Stimulated activated naive CD8-positive, alpha-beta T cell treated with anti-CD3 and anti-CD28 coated beads, Interleukin-15, Interleukin-2, amounts not matched to agents 100 ng/mL and 50 ng/mL, for 24 hours (primary cell): Measurements from ENCODE around the gene METRNL.

Experiments used
- H3K27ac Mint-ChIP-seq: one replicate; pipeline ENCODE4 v1.8.0; 2021; ENCODE audit warnings: mild to moderate bottlenecking, mixed read lengths
- H3K27me3 Mint-ChIP-seq: one replicate; pipeline ENCODE4 v1.8.0; 2021; ENCODE audit warnings: mixed read lengths
- H3K36me3 Mint-ChIP-seq: one replicate; pipeline ENCODE4 v1.8.0; 2021; ENCODE audit warnings: low read depth, mixed read lengths
- H3K4me1 Mint-ChIP-seq: one replicate; pipeline ENCODE4 v1.8.0; 2021; ENCODE audit warnings: low read depth, mixed read lengths
- H3K4me3 Mint-ChIP-seq: one replicate; pipeline ENCODE4 v1.8.0; 2021; ENCODE audit warnings: mild to moderate bottlenecking, mixed read lengths
- H3K9me3 Mint-ChIP-seq: one replicate; pipeline ENCODE4 v1.8.0; 2021; ENCODE audit warnings: mixed read lengths

Gene METRNL

DNA sequence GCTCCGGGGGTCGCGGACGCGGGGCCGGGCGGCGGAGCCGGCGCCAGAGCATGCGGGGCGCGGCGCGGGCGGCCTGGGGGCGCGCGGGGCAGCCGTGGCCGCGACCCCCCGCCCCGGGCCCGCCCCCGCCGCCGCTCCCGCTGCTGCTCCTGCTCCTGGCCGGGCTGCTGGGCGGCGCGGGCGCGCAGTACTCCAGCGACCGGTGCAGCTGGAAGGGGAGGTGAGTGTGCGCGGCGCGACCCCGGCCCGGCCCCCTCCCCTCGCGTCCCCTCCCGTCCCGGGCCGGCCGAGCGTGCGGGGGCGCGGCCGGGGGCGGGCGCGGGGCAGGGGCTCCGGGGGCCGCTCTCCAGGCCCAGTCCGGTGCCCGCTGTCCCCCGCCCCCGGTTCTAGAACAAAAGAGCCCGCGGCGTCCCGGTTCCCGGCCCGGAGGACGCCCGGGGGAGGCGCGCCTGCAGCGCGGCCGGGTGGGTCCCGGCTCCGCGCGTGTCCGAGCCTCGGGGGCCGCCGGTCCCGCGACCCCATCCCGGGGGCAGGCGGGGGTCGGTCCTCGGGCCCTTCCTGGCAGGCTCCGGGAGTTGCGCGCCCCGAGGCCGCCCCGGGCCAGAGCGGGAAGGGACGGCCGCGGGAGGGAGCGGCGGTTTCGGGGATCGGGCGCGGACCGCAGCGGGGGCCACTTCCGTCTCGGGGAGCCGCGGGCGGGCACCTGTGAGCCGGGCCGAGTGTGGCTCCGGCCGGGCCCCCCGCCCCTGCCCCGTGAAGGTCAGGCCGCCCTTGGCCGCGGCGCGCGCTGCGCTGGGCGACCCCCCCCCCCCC is 563 bp downstream of the METRNL start:
- H3K27me3 Mint-ChIP-seq = peaks cover 20% of the 10 kb centered on the region
- H3K4me3 Mint-ChIP-seq = no peak overlapping the region
- no peak overlapping the region for H3K27ac Mint-ChIP-seq
- H3K9me3 Mint-ChIP-seq = no peaks in the 10 kb centered on the region
- peaks cover 36% of the 10 kb centered on the region for H3K4me1 Mint-ChIP-seq
- H3K36me3 Mint-ChIP-seq = peaks cover 14% of the 10 kb centered on the region

DNA sequence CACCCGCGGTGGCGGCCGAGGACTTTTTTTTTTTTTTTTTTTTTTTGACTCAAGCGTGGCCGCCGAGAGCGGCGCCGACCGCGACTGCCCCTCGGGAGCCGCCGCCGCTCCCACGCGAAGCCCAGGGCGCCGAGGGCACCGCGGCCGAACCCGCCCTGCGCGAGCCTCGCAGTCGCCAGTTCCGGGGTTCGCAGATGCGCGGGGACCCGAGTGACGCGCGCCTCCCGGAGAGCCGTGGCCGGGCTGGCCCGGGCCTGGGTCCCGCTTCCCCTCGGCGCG is 1.1 kb downstream of the METRNL start:
- Mint-ChIP-seq H3K4me1 (peaks cover 39% of the 10 kb centered on the region), H3K9me3 (no peaks in the 10 kb centered on the region), H3K36me3 (peaks cover 14% of the 10 kb centered on the region), H3K27me3 (peaks cover 20% of the 10 kb centered on the region), H3K27ac (no peak overlapping the region), H3K4me3 (no peak overlapping the region)

DNA sequence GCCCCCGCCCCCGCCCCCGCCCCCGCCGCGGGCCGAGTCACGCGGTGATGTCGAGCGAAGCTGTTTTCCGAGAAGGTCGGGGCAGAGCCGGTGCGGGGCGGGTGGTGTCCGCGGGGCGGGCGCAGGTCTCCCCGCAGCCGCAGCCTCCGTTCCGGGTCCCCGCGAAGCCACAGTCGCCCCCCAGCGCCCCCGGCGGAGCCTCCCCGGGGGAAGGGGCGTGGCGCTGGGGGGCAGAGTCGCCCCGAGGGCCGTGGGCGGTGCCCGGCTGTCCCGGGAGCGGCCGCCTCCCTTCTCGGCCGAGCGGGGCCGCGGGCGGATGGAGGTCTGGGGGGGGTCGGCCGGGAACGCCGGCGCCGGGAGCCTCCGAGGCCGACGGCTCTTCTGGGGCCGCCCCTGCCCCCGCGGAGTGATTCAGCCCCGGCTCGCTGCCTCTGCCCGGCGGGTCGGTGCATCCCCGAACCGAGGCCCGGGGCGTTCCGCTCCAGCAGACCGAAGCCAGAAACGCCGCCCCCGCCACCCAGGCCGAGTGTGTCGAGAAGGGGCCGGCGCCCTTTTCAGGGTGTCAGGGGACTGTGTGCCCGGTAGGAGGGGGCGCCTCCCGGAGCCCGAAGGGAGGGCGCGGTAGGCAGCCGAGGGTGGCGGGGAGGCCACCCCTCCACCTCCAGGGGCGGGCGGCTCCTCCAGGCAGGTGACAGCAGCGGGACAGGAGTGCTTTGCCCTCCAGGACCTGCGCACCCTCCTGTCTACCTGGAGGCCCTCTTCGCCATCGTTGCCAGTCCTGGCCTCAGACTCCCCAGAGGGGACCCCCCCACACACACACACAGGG is 1.7 kb downstream of the METRNL start:
- peaks cover 18% of the 10 kb centered on the region for H3K36me3 Mint-ChIP-seq
- H3K27me3 Mint-ChIP-seq = peaks cover 20% of the 10 kb centered on the region
- H3K9me3 Mint-ChIP-seq = no peaks in the 10 kb centered on the region
- H3K27ac Mint-ChIP-seq = no peak overlapping the region
- H3K4me3 Mint-ChIP-seq = peak overlapping the region; percentile 80
- peaks cover 44% of the 10 kb centered on the region for H3K4me1 Mint-ChIP-seq

DNA sequence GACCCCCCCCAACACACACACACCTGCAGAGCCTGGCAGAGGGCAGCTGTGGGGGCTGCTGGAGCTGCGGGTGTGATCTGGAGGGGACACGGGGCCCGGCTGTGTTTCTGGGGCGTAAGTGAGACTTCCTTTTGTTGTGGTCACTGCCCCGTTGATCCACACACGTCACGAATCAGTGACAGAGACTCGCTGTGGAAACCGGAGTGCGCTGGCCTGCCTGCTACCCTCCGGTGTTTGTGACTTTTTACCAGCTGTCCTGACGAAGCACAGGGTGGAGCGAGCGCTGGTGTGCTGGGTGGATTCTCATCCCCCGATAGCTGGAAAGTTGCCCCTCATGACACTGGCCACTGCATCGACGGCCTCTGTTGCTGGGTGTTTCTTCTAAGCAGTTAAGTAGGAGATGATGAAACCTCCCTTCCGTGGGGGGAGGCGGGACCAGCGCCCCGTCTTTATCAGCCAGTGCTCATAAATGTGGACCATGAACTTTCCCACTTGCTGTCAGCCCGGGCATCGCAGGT is 2.3 kb downstream of the METRNL start:
- peak overlapping the region; percentile 80 for H3K4me3 Mint-ChIP-seq
- peaks cover 20% of the 10 kb centered on the region for H3K27me3 Mint-ChIP-seq
- H3K36me3 Mint-ChIP-seq = peaks cover 24% of the 10 kb centered on the region
- no peaks in the 10 kb centered on the region for H3K9me3 Mint-ChIP-seq
- H3K4me1 Mint-ChIP-seq = peaks cover 49% of the 10 kb centered on the region
- no peak overlapping the region for H3K27ac Mint-ChIP-seq

DNA sequence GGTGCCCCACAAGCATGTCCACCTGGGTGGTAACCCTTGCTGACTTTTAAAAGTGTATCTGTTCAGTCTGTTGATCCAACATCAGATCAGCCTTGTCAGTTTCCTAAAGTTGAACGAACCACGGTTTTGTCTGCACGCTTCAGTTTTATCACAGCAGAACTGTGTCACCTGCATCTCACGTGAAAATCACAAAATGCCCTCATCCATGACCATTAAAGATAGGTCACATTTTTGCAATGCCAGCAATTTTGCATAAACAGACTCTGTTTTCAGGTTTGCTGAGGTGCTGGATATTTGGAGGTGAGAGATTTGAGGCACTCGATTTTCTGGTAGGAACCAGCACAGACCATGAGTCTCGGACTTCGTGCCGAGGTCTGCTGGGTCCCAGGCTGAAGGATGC is 3.0 kb downstream of the METRNL start:
- Mint-ChIP-seq H3K4me3 (peak overlapping the region; percentile 80), H3K36me3 (peaks cover 24% of the 10 kb centered on the region), H3K4me1 (peaks cover 49% of the 10 kb centered on the region), H3K27ac (peak overlapping the region; percentile 66), H3K9me3 (no peaks in the 10 kb centered on the region), H3K27me3 (peaks cover 14% of the 10 kb centered on the region)

DNA sequence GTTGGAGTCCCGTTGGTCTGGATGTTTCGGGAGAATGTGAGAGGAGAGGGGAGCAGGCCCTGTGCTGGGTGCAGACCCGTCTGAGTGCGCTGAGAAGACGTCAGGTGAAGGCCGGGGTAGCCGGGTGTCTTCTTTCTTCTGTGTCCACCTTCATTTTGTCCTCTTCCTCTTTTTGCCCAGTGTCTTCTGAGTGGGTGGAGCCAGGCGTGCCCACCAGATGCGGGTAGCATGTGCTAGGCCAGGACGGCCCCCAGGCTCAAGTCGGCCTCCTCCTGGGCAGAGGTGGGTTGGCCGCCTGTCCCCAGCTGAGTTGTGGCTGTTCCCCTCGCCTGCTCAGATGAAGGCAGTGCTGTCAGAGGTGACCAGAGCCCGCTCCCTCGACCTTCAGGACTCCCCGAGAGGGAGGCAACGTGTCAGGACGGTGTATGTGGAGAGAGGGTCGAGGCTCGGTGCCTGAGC is 3.5 kb downstream of the METRNL start:
- H3K4me3 Mint-ChIP-seq = peak overlapping the region; percentile 80
- peaks cover 49% of the 10 kb centered on the region for H3K4me1 Mint-ChIP-seq
- H3K27me3 Mint-ChIP-seq = peaks cover 9% of the 10 kb centered on the region
- peaks cover 24% of the 10 kb centered on the region for H3K36me3 Mint-ChIP-seq
- H3K9me3 Mint-ChIP-seq = no peaks in the 10 kb centered on the region
- peak overlapping the region; percentile 66 for H3K27ac Mint-ChIP-seq

DNA sequence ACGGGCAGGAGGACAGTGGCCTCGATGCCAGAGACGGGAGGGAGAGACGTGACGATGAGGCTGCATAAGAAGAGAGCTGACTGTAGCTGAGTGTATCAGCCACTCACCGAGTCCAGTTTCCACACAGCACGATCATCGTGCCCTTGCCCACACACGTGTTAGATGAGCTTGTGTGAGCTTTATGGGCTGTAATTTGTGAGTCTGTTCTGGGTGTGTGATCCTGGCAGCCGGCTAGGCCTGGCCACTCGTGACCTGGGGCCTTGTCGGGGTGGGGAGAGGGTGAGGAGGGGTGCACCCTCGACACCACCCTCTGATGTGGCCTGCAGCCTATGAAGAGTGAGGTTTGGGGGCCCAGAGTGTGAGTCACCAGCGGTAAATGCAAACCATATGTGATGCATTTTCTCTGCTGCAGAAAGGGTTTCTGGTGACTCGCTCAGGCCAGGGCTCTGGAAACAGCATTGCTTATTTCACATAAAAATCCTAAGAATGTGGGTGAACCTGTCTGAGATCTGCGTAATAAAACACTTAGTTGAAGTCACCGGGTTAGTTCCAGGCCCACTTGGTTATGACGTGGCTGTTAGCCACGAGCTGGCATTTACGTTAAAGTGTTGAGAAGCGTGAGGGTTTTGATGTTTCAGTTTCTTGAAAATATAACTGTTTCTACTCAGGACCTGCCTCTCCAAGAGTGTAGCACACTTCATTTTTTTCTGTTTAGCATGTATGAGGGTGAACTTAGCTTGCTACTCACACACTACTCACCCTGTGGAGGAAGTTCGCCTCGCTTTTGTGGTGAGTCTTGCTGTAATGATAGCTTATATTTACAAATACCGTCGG is 4.2 kb downstream of the METRNL start:
- Mint-ChIP-seq H3K27me3 (peaks cover 6% of the 10 kb centered on the region), H3K9me3 (no peaks in the 10 kb centered on the region), H3K27ac (peak overlapping the region; percentile 53), H3K4me1 (peaks cover 49% of the 10 kb centered on the region), H3K36me3 (peaks cover 24% of the 10 kb centered on the region), H3K4me3 (peak overlapping the region; percentile 80)

DNA sequence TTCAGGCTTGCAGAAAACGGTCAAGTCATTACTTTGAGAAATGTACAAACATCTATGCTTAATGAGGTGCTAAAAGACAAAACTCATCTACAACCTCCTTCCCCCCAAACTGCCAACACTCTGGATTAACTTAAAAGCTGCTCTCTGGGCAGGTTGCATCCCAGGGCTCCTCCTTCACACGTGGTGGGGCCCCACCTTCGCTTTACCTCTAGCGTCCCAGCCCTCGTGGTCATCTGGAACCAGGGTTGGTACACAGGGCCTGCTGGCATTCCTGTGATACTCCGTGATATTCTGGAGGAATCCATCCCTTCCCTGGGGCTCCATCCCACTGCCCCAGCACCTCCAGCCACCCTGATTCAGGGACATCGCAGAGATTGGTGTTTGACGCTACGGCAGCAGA is 4.8 kb downstream of the METRNL start:
- peak overlapping the region; percentile 53 for H3K27ac Mint-ChIP-seq
- peak overlapping the region; percentile 80 for H3K4me3 Mint-ChIP-seq
- H3K4me1 Mint-ChIP-seq = peaks cover 49% of the 10 kb centered on the region
- H3K27me3 Mint-ChIP-seq = peaks cover 6% of the 10 kb centered on the region
- peaks cover 24% of the 10 kb centered on the region for H3K36me3 Mint-ChIP-seq
- no peaks in the 10 kb centered on the region for H3K9me3 Mint-ChIP-seq

DNA sequence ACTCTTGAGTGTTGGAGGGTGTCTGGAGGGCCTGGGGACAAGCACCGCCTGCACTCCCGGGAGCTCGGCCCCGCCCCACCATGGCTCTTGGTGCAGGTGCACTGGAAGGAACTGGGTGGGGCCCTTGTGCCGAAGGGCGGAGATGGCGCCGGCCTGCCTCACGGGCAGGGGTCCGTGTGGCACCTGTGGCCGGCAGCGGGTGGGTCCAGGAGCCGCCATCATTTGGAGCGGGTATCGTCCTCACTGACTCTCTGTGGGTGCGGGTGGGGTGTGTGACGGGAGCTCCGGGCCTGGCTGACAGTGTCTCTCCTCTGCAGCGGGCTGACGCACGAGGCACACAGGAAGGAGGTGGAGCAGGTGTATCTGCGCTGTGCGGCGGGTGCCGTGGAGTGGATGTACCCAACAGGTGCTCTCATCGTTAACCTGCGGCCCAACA is 5.2 kb downstream of the METRNL start:
- peak overlapping the region; percentile 53 for H3K27ac Mint-ChIP-seq
- H3K36me3 Mint-ChIP-seq = peaks cover 24% of the 10 kb centered on the region
- no peak overlapping the region for H3K4me3 Mint-ChIP-seq
- no peaks in the 10 kb centered on the region for H3K9me3 Mint-ChIP-seq
- H3K4me1 Mint-ChIP-seq = peaks cover 52% of the 10 kb centered on the region
- peaks cover 6% of the 10 kb centered on the region for H3K27me3 Mint-ChIP-seq

DNA sequence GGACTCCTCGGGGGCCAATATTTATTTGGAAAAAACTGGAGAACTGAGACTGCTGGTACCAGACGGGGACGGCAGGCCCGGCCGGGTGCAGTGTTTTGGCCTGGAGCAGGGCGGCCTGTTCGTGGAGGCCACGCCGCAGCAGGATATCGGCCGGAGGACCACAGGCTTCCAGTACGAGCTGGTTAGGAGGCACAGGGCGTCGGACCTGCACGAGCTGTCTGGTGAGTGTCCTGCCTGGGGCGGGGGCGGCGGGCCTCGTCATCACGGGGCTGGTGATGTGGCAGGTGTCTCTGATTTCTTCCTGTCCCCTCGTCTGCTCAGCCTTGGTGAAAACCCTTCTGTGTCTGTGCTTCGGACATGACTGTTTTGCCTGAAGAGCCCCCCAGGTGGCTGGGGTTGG is 5.7 kb downstream of the METRNL start:
- peaks cover 24% of the 10 kb centered on the region for H3K36me3 Mint-ChIP-seq
- peaks cover 53% of the 10 kb centered on the region for H3K4me1 Mint-ChIP-seq
- H3K9me3 Mint-ChIP-seq = no peaks in the 10 kb centered on the region
- no peak overlapping the region for H3K27ac Mint-ChIP-seq
- H3K27me3 Mint-ChIP-seq = peaks cover 6% of the 10 kb centered on the region
- H3K4me3 Mint-ChIP-seq = no peak overlapping the region

DNA sequence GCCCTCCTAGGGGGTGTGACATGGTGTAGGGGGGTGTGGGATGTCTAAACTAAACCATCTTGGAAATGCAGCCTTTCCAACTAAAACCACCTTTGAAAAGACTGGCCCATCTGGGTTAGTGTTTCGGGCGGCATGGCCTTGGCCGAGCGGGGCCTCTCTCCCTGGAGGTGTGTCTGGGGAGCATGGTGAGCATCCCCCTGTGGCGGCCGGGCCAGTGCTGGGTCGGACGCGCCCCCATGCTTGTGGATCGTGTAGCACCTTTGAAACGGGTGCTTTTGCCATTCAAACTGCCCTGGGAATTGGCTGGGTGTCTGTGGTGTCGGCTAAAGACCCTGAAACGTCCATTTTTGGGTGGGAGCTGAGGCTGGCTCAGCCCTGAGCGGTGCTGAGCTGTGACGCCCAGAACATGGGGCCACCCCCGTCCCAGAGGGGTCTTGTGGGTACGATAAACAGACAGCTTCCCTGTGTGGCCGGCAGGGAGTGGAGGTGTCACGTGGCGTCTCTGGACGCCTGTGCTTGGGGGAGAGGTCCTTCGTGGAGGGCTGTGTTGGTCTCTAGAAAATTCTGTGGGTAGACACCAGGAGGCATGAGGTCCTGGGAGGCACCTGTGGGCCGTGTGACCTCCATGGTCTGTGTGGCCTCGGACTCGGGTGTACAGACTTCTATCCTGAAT is 6.3 kb downstream of the METRNL start:
- no peaks in the 10 kb centered on the region for H3K9me3 Mint-ChIP-seq
- no peak overlapping the region for H3K27ac Mint-ChIP-seq
- H3K4me1 Mint-ChIP-seq = peaks cover 53% of the 10 kb centered on the region
- H3K36me3 Mint-ChIP-seq = peaks cover 25% of the 10 kb centered on the region
- peaks cover 6% of the 10 kb centered on the region for H3K27me3 Mint-ChIP-seq
- H3K4me3 Mint-ChIP-seq = no peak overlapping the region

DNA sequence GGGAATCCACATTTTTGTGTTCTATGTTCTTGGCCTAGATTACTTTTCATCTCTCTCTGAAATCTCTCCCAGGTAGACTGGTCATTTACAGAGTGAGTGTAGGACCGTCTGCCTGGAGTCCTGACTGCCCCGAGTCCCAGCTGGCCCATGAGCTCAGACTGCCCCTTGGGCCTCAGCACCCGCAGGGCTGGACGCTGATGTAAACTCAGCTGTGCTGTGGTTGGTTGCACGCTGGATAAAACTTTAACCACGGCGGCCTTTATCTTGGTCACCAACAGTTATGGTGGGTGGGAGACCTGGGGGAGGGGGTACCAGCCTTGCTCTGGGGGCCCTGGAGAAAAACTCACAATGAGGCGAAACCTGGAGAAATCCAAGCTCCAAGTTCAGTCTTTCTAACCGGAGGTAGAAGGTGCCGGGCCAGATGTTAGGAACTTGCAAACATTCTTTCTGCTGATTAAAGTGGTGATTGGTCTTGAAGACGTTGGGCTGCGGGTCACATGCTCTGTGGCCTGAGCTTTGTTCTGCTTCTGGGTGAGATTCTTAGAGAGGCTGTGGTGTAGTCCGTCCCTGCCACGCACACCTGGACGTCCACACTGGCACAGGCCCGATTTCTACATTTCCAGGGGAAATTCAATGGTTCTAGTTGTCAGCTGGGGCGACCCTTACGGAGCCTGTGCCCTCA is 6.9 kb downstream of the METRNL start:
- H3K27ac Mint-ChIP-seq = no peak overlapping the region
- H3K4me3 Mint-ChIP-seq = no peak overlapping the region
- H3K36me3 Mint-ChIP-seq = peaks cover 27% of the 10 kb centered on the region
- peaks cover 6% of the 10 kb centered on the region for H3K27me3 Mint-ChIP-seq
- H3K9me3 Mint-ChIP-seq = no peaks in the 10 kb centered on the region
- H3K4me1 Mint-ChIP-seq = peaks cover 53% of the 10 kb centered on the region

DNA sequence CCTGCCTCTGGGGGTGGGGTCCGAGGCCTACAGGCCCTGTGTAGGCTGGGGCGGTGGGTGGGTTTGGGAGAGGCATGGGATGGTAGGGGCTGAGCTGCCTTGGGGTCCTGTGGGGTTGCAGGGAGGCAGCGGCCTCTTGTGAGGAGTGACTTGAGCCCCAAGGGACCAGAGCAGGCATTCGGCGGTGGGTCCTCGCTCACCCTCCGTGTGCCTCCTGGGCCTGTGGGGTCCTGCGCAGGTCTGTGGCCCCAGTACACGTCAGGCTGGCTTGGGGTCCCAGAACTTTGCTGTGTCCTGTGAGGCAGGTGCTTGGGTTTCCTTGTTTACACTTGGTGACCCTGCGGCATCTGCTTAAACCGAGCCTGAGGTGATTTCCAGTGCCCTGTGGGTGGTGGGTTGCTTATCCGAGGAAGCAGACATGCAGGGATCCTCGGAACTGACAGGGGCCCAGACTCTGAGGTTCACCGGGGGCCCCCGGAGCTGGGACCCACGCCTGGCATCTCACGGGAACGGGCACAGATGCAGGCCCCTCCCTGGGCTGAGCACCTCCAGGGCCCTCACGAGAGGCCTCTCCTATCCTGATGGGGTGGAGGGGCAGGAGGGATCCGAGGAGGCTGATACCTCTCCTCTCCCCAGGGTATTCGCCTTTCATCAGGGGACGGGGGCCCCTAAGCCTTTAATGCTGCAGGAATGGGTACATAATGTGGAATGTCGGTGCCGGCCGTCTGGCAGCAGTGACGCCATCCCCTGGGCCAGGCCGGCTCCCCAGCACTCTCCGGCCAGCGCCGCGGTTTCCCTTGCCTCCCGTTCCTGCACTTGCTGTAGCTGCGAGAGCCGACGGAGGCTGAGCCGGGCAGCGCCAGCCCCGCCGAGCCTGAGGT is 7.7 kb downstream of the METRNL start:
- Mint-ChIP-seq H3K27ac (no peak overlapping the region), H3K27me3 (peaks cover 6% of the 10 kb centered on the region), H3K36me3 (peaks cover 27% of the 10 kb centered on the region), H3K4me1 (peaks cover 45% of the 10 kb centered on the region), H3K9me3 (no peaks in the 10 kb centered on the region), H3K4me3 (no peak overlapping the region)
